GM19099 (cell line): ENCODE results near the gene TAF11.

Experiments used
- POLR2A ChIP-seq: IDR thresholded peaks from 3 replicates; pipeline ENCODE4 v1.6.1; 2011; ENCODE audit warnings: low read depth; ENCODE audit not compliant: insufficient read length; ENCODE audit errors: extremely low read depth

The TAF11 gene

GRCh38 chr6:34877259-34877658 is 10.6 kb downstream of the TAF11 start:
- no peak for TF ChIP-seq POLR2A

- no peak for TF ChIP-seq POLR2A
Observed at GRCh38 chr6:34876472-34876871, 11.4 kb downstream of the TAF11 start.

- TF ChIP-seq POLR2A, result no peak
Observed at GRCh38 chr6:34875292-34876213, 12.3 kb downstream of the TAF11 start.

GRCh38 chr6:34872332-34872731 is 15.5 kb downstream of the TAF11 start:
- TF ChIP-seq POLR2A, result no peak

GRCh38 chr6:34871853-34872252 is 16.0 kb downstream of the TAF11 start:
- no peak for TF ChIP-seq POLR2A

- TF ChIP-seq POLR2A, result no peak
Observed at GRCh38 chr6:34867484-34867883, 20.4 kb downstream of the TAF11 start.

- TF ChIP-seq POLR2A, result no peak
Observed at GRCh38 chr6:34866509-34866908, 21.3 kb downstream of the TAF11 start.

- no peak for TF ChIP-seq POLR2A
Observed at GRCh38 chr6:34865107-34865506, 22.7 kb downstream of the TAF11 start.

GRCh38 chr6:34864007-34864406 is 23.8 kb downstream of the TAF11 start:
- no peak for TF ChIP-seq POLR2A

- no peak for TF ChIP-seq POLR2A
Observed at GRCh38 chr6:34860776-34861175, 27.1 kb downstream of the TAF11 start.

- TF ChIP-seq POLR2A, result no peak
Observed at GRCh38 chr6:34859951-34860350, 27.9 kb downstream of the TAF11 start.

- TF ChIP-seq POLR2A, result no peak
Observed at GRCh38 chr6:34858681-34859080, 29.2 kb downstream of the TAF11 start.

- no peak for TF ChIP-seq POLR2A
Observed at GRCh38 chr6:34855463-34855862, 32.4 kb downstream of the TAF11 start.

- TF ChIP-seq POLR2A, result no peak
Observed at GRCh38 chr6:34852406-34853085, 35.3 kb downstream of the TAF11 start.

GRCh38 chr6:34851361-34851760 is 36.5 kb downstream of the TAF11 start:
- no peak for TF ChIP-seq POLR2A
